Stimulated activated CD8-positive, alpha-beta memory T cell treated with anti-CD3 and anti-CD28 coated beads, Interleukin-12 subunit alpha, Interleukin-12 subunit beta, amount 100 ng/mL, for 24 hours (primary cell): ENCODE data around the gene TCOF1.

Source experiments
- DNase-seq: peaks from one replicate; pipeline ENCODE4 v3.0.0-alpha.2; 2020; ENCODE audit errors: extremely low read depth

TCOF1 gene

GRCh38 chr5:150428106-150428876 is 70.8 kb downstream of the TCOF1 start:
- no peak for DNase-seq

- DNase-seq, result no peak
Observed at GRCh38 chr5:150428978-150429377, 71.5 kb downstream of the TCOF1 start.

GRCh38 chr5:150429410-150429873 is 71.9 kb downstream of the TCOF1 start:
- no peak for DNase-seq

- no peak for DNase-seq
Observed at GRCh38 chr5:150431048-150431447, 73.6 kb downstream of the TCOF1 start.

GRCh38 chr5:150431574-150431973 is 74.1 kb downstream of the TCOF1 start:
- no peak for DNase-seq

GRCh38 chr5:150434464-150434863 is 77.0 kb downstream of the TCOF1 start:
- no peak for DNase-seq

GRCh38 chr5:150436141-150436680 is 78.7 kb downstream of the TCOF1 start:
- DNase-seq, result peak; percentile 79

- DNase-seq, result no peak
Observed at GRCh38 chr5:150438873-150439546, 81.5 kb downstream of the TCOF1 start.

- DNase-seq, result no peak
Observed at GRCh38 chr5:150440948-150441812, 83.7 kb downstream of the TCOF1 start.

- no peak for DNase-seq
Observed at GRCh38 chr5:150441813-150442698, 84.6 kb downstream of the TCOF1 start.

- DNase-seq, result no peak
Observed at GRCh38 chr5:150442699-150443080, 85.2 kb downstream of the TCOF1 start.

- DNase-seq, result no peak
Observed at GRCh38 chr5:150443242-150444075, 86.0 kb downstream of the TCOF1 start.

GRCh38 chr5:150444770-150445169 is 87.3 kb downstream of the TCOF1 start:
- no peak for DNase-seq

GRCh38 chr5:150446088-150446487 is 88.6 kb downstream of the TCOF1 start:
- DNase-seq, result no peak

GRCh38 chr5:150446583-150446982 is 89.1 kb downstream of the TCOF1 start:
- DNase-seq, result no peak

- DNase-seq, result no peak
Observed at GRCh38 chr5:150447188-150447587, 89.7 kb downstream of the TCOF1 start.

- no peak for DNase-seq
Observed at GRCh38 chr5:150448334-150448733, 90.8 kb downstream of the TCOF1 start.

- DNase-seq, result no peak
Observed at GRCh38 chr5:150448952-150449516, 91.5 kb downstream of the TCOF1 start.
